Central memory CD4-positive, alpha-beta T cell (primary cell): ENCODE results near the gene AKNAD1.
"Not testable (repeated sequence)": the region's sequence is repeated elsewhere in the genome, so short reads cannot be mapped to it uniquely, and the experiment has no call there.

Source experiments
- DNase-seq: peaks from one replicate; pipeline ENCODE4 v3.0.0; 2022
- total RNA-seq, 3 experiments: gene quantifications; one replicate each; lab custom pipeline; 2026; lab: John Stamatoyannopoulos, UW

The AKNAD1 gene
- total RNA-seq, result 0 reads per million in 3 experiments

- DNase-seq, result no peak
These were observed at the start of gene AKNAD1 for GRCh38 chr1:108856994-108857393. Gene AKNAD1, minus strand, starts transcription at chr1:108857094. Its CDS starts 4,430 bp downstream, at chr1:108852664.

GRCh38 chr1:108901106-108901505 is 44.2 kb upstream of the AKNAD1 start:
- DNase-seq, result no peak

GRCh38 chr1:108897865-108898720 is 41.2 kb upstream of the AKNAD1 start:
- DNase-seq, result peak; percentile 40

GRCh38 chr1:108896146-108897145 is 39.6 kb upstream of the AKNAD1 start:
- DNase-seq, result no peak

GRCh38 chr1:108893141-108893530 is 36.2 kb upstream of the AKNAD1 start:
- no peak for DNase-seq

GRCh38 chr1:108892356-108893140 is 35.7 kb upstream of the AKNAD1 start:
- DNase-seq, result no peak

GRCh38 chr1:108889706-108890384 is 33.0 kb upstream of the AKNAD1 start:
- no peak for DNase-seq

- DNase-seq, result not testable (repeated sequence)
These were observed 32.2 kb upstream of the AKNAD1 start for GRCh38 chr1:108889006-108889645.

- no peak for DNase-seq
These were observed 29.4 kb upstream of the AKNAD1 start for GRCh38 chr1:108886292-108886691.

GRCh38 chr1:108884968-108885367 is 28.1 kb upstream of the AKNAD1 start:
- DNase-seq, result no peak

- DNase-seq, result no peak
These were observed 25.9 kb upstream of the AKNAD1 start for GRCh38 chr1:108882837-108883236.

GRCh38 chr1:108881369-108881768 is 24.5 kb upstream of the AKNAD1 start:
- DNase-seq, result no peak

GRCh38 chr1:108880850-108881249 is 24.0 kb upstream of the AKNAD1 start:
- no peak for DNase-seq

- no peak for DNase-seq
These were observed 21.8 kb upstream of the AKNAD1 start for GRCh38 chr1:108878678-108879077.

- no peak for DNase-seq
These were observed 21.2 kb upstream of the AKNAD1 start for GRCh38 chr1:108878160-108878469.

- DNase-seq, result no peak
These were observed 20.7 kb upstream of the AKNAD1 start for GRCh38 chr1:108877348-108878159.

GRCh38 chr1:108871050-108871724 is 14.3 kb upstream of the AKNAD1 start:
- no peak for DNase-seq

GRCh38 chr1:108865316-108865910 is 8.5 kb upstream of the AKNAD1 start:
- DNase-seq, result no peak

GRCh38 chr1:108863984-108864383 is 7.1 kb upstream of the AKNAD1 start:
- DNase-seq, result no peak
